Glutamatergic neuron (in vitro differentiated cells): ENCODE data around the gene SMARCAL1. TPM values are rescaled to one million over a fixed set of nuclear protein-coding genes. Genes with fewer than 3 reads are reported as not detected.

ENCODE experiments used
- DNase-seq: peaks from one replicate; pipeline ENCODE4 v3.0.0; 2022
- H3K27ac Mint-ChIP-seq: one replicate; pipeline ENCODE4 v1.8.0; 2020; ENCODE audit warnings: mild to moderate bottlenecking, mixed read lengths, inconsistent platforms; ENCODE audit not compliant: unreplicated experiment
- H3K27me3 Mint-ChIP-seq: one replicate; pipeline ENCODE4 v1.8.0; 2020; ENCODE audit warnings: mild to moderate bottlenecking, moderate library complexity, mixed read lengths, inconsistent platforms; ENCODE audit not compliant: unreplicated experiment
- H3K36me3 Mint-ChIP-seq: one replicate; pipeline ENCODE4 v1.8.0; 2020; ENCODE audit warnings: mild to moderate bottlenecking, mixed read lengths, inconsistent platforms; ENCODE audit not compliant: unreplicated experiment
- H3K4me1 Mint-ChIP-seq: one replicate; pipeline ENCODE4 v1.8.0; 2020; ENCODE audit warnings: mild to moderate bottlenecking, low read depth, mixed read lengths, inconsistent platforms; ENCODE audit not compliant: unreplicated experiment
- H3K4me3 Mint-ChIP-seq: one replicate; pipeline ENCODE4 v1.8.0; 2020; ENCODE audit warnings: mild to moderate bottlenecking, mixed read lengths, inconsistent platforms; ENCODE audit not compliant: unreplicated experiment
- H3K9me3 Mint-ChIP-seq: one replicate; pipeline ENCODE4 v1.8.0; 2020; ENCODE audit warnings: mild to moderate bottlenecking, moderate library complexity, mixed read lengths, inconsistent platforms; ENCODE audit not compliant: unreplicated experiment
- total RNA-seq: library from RNA; stranded (reverse); fragmentation: NEBNext Ultra II Directional; extraction: Animal tissue kit (Norgen Biotek cat#: 25700); gene quantifications from one replicate; pipeline ENCODE4 v1.2.1, GENCODE V29; 2021; ENCODE audit not compliant: unreplicated experiment
- TF ChIP-seq, protein P1 (sequence below): fragments of 200-600 bp; sonication (generic); IDR thresholded peaks from one replicate; pipeline ENCODE4 v1.5.0; 2021; ENCODE audit not compliant: partially characterized antibody, unreplicated experiment

Gene SMARCAL1
- total RNA-seq, 1 donor from 2014 or later, result 36.6 TPM

DNA sequence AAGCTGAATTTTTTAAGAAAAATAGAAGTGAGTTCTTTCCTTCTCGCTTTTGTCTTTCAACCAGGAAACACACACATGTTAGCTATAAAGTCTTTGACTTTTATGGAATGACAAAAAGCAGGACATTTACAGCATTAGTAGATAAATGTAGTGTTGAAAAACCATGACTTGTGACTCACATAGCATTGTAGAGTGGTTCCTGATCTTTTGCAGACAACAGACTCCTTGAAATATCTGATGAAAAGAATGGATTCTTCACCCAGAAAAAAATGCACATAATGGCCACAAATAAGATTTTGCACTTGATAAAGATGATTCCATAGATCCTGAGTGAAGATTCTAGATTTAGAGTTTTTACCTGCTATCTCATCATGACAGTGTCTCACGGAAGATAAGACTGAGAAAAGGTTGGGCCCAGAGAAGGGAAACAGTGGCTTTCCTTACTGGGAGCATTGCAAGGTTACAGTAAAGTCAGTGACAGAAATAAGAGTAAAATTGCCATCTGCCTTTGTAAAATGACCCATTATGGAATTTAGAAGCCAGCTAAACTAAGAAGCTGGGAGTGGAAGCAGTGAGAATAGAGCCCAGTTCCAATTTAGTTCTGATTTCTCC, 14.0 kb downstream of the SMARCAL1 start:
- Mint-ChIP-seq H3K27me3 (no peaks in the 10 kb centered on the region), H3K4me3 (no peak overlapping the region), H3K4me1 (no peaks in the 10 kb centered on the region), H3K9me3 (no peaks in the 10 kb centered on the region), H3K36me3 (peaks cover 20% of the 10 kb centered on the region), H3K27ac (no peak overlapping the region)
- TF ChIP-seq, protein P1, sequence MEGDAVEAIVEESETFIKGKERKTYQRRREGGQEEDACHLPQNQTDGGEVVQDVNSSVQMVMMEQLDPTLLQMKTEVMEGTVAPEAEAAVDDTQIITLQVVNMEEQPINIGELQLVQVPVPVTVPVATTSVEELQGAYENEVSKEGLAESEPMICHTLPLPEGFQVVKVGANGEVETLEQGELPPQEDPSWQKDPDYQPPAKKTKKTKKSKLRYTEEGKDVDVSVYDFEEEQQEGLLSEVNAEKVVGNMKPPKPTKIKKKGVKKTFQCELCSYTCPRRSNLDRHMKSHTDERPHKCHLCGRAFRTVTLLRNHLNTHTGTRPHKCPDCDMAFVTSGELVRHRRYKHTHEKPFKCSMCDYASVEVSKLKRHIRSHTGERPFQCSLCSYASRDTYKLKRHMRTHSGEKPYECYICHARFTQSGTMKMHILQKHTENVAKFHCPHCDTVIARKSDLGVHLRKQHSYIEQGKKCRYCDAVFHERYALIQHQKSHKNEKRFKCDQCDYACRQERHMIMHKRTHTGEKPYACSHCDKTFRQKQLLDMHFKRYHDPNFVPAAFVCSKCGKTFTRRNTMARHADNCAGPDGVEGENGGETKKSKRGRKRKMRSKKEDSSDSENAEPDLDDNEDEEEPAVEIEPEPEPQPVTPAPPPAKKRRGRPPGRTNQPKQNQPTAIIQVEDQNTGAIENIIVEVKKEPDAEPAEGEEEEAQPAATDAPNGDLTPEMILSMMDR, result no peak
- no peak for DNase-seq

GRCh38 chr2:216426938-216427337, 14.7 kb downstream of the SMARCAL1 start:
- TF ChIP-seq, protein P1, result no peak
- Mint-ChIP-seq H3K27ac (no peak overlapping the region), H3K36me3 (peaks cover 20% of the 10 kb centered on the region), H3K27me3 (no peaks in the 10 kb centered on the region), H3K4me1 (no peaks in the 10 kb centered on the region), H3K4me3 (no peak overlapping the region), H3K9me3 (no peaks in the 10 kb centered on the region)
- DNase-seq, result no peak

GRCh38 chr2:216428618-216429350, 16.5 kb downstream of the SMARCAL1 start:
- no peak for DNase-seq
- TF ChIP-seq, protein P1, result no peak
- Mint-ChIP-seq H3K36me3 (peaks cover 20% of the 10 kb centered on the region), H3K27me3 (peaks cover 2% of the 10 kb centered on the region), H3K4me3 (no peak overlapping the region), H3K27ac (no peak overlapping the region), H3K9me3 (no peaks in the 10 kb centered on the region), H3K4me1 (no peaks in the 10 kb centered on the region)

DNA sequence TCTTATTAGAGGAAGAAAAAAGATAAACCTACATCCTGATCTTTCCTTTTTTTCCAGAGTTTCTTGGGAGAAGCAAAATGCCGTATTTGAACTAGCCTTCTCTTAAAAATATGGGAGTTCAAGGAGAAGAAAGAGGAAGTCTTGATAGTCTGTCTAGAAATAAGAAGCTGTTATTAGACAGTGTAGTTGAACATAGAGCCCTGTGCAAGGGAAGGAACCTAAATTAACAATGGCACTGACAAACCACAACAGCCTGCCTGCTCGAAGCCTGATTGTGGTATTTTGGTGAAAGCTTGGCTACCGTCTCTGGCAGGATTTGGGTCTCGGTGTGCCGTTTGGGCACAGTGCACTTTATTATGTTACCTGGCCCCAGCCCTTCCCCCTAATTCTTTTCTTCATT, 17.1 kb downstream of the SMARCAL1 start:
- TF ChIP-seq, protein P1, result no peak
- H3K36me3 Mint-ChIP-seq, result peaks cover 18% of the 10 kb centered on the region
- no peak overlapping the region for H3K27ac Mint-ChIP-seq
- H3K4me1 Mint-ChIP-seq, result no peaks in the 10 kb centered on the region
- no peak overlapping the region for H3K4me3 Mint-ChIP-seq
- no peak for DNase-seq
- H3K9me3 Mint-ChIP-seq, result no peaks in the 10 kb centered on the region
- H3K27me3 Mint-ChIP-seq, result peaks cover 2% of the 10 kb centered on the region
